HEK293 (cell line): ENCODE data around the gene KRTAP24-1.
A peak's percentile ranks its signal among the peaks of the same experiment; 100 is the strongest.

Source experiments
- CTCF ChIA-PET: fragments of 350-600 bp; formaldehyde crosslinking; extraction: SDS; loops from one replicate; lab custom pipeline; 2021; ENCODE audit warnings: antibody characterized with exemption; lab: Yijun Ruan, JAX
- POLR2A ChIA-PET: fragments of 300-600 bp; formaldehyde crosslinking; extraction: SDS; loops from one replicate; lab custom pipeline; 2020; ENCODE audit warnings: antibody characterized with exemption, inconsistent platforms; lab: Yijun Ruan, JAX
- H3K27ac ChIP-seq: fragments of 200-500 bp; sonication (Bioruptor generic); 2 replicates; pipeline ENCODE4 v1.5.1; 2014; ENCODE audit warnings: low read depth, low read length, control low read depth, inconsistent platforms; ENCODE audit errors: extremely low read depth
- H3K36me3 ChIP-seq, 2 experiments: fragments of 200-500 bp in 1 of 2; sonication (Bioruptor generic) in 1 of 2; 1 replicate in 1 of 2; 2 replicates in 1 of 2; pipeline ENCODE4 v1.5.1; 2014 to 2017; ENCODE audit warnings: inconsistent platforms in 2 of 2, low read length in 2 of 2; ENCODE audit not compliant: control insufficient read depth in 2 of 2, insufficient read depth in 1 of 2
- H3K4me1 ChIP-seq: fragments of 200-500 bp; sonication (Bioruptor generic); 2 replicates; pipeline ENCODE4 v1.5.1; 2014; ENCODE audit warnings: mild to moderate bottlenecking, low read length, inconsistent platforms; ENCODE audit not compliant: control insufficient read depth, insufficient read depth
- H3K4me3 ChIP-seq: 2 replicates; pipeline ENCODE4 v1.5.1; 2011; ENCODE audit warnings: low read depth, mild to moderate bottlenecking, control low read depth, low read length, moderate library complexity
- H3K9me3 ChIP-seq: fragments of 200-500 bp; sonication (Bioruptor generic); 2 replicates; pipeline ENCODE4 v1.5.1; 2014; ENCODE audit warnings: low read depth, low read length, inconsistent platforms; ENCODE audit not compliant: control insufficient read depth, insufficient read depth
- EGR2 ChIP-seq: fragments of 450-650 bp; formaldehyde crosslinking; IDR thresholded peaks from 2 replicates; pipeline ENCODE4 v1.5.1; 2016; ENCODE audit warnings: low read depth, missing biosample characterization, missing genetic modification characterization
- KLF16 ChIP-seq: fragments of 450-650 bp; formaldehyde crosslinking; IDR thresholded peaks from 2 replicates; pipeline ENCODE4 v1.5.1; 2017; ENCODE audit warnings: missing biosample characterization, missing genetic modification characterization
- ZNF10 ChIP-seq: fragments of 450-650 bp; formaldehyde crosslinking; IDR thresholded peaks from 2 replicates; pipeline ENCODE4 v1.5.1; 2017; ENCODE audit warnings: missing biosample characterization, missing genetic modification characterization
- ZNF23 ChIP-seq: fragments of 450-650 bp; formaldehyde crosslinking; IDR thresholded peaks from 2 replicates; pipeline ENCODE4 v1.5.1; 2016; ENCODE audit warnings: missing biosample characterization, missing genetic modification characterization, borderline replicate concordance
- ZNF24 ChIP-seq: fragments of 450-650 bp; formaldehyde crosslinking; IDR thresholded peaks from 2 replicates; pipeline ENCODE4 v1.5.1; 2016; ENCODE audit warnings: missing biosample characterization, missing genetic modification characterization
- ZNF335 ChIP-seq: fragments of 450-650 bp; formaldehyde crosslinking; conservative IDR thresholded peaks from 2 replicates; pipeline ENCODE4 v1.5.1; 2016; ENCODE audit warnings: missing biosample characterization, missing genetic modification characterization
- ZNF426 ChIP-seq: fragments of 450-650 bp; formaldehyde crosslinking; IDR thresholded peaks from 2 replicates; pipeline ENCODE4 v1.5.1; 2017; ENCODE audit warnings: missing biosample characterization, missing genetic modification characterization, mild to moderate bottlenecking, inconsistent platforms, moderate library complexity
- ZNF473 ChIP-seq: fragments of 450-650 bp; formaldehyde crosslinking; IDR thresholded peaks from 2 replicates; pipeline ENCODE4 v1.5.1; 2017; ENCODE audit warnings: missing biosample characterization, missing genetic modification characterization
- ZNF549 ChIP-seq: fragments of 450-650 bp; IDR thresholded peaks from 2 replicates; pipeline ENCODE4 v1.5.1; 2018; ENCODE audit warnings: missing biosample characterization, missing genetic modification characterization, mild to moderate bottlenecking, inconsistent platforms, moderate library complexity
- ZNF558 ChIP-seq: fragments of 450-650 bp; formaldehyde crosslinking; IDR thresholded peaks from 2 replicates; pipeline ENCODE4 v1.5.1; 2016; ENCODE audit warnings: missing biosample characterization, missing genetic modification characterization
- ZNF571 ChIP-seq: fragments of 450-650 bp; formaldehyde crosslinking; IDR thresholded peaks from 2 replicates; pipeline ENCODE4 v1.5.0; 2017; ENCODE audit warnings: missing biosample characterization, missing genetic modification characterization
- ZNF600 ChIP-seq: fragments of 450-650 bp; formaldehyde crosslinking; IDR thresholded peaks from 2 replicates; pipeline ENCODE4 v1.5.1; 2016; ENCODE audit warnings: missing biosample characterization, missing genetic modification characterization
- ZNF624 ChIP-seq: fragments of 450-650 bp; formaldehyde crosslinking; IDR thresholded peaks from 2 replicates; pipeline ENCODE4 v1.5.1; 2017; ENCODE audit warnings: missing biosample characterization, missing genetic modification characterization
- ZNF626 ChIP-seq: fragments of 450-650 bp; sonication (Bioruptor Pico); formaldehyde crosslinking; IDR thresholded peaks from 2 replicates; pipeline ENCODE4 v1.5.1; 2018; ENCODE audit warnings: missing biosample characterization, missing genetic modification characterization, inconsistent platforms
- ZNF654 ChIP-seq: fragments of 450-650 bp; formaldehyde crosslinking; IDR thresholded peaks from 2 replicates; pipeline ENCODE4 v1.5.1; 2016; ENCODE audit warnings: low read depth, missing biosample characterization, missing genetic modification characterization
- ZNF677 ChIP-seq: fragments of 450-650 bp; IDR thresholded peaks from 2 replicates; pipeline ENCODE4 v1.5.0; 2018; ENCODE audit warnings: missing biosample characterization, mild to moderate bottlenecking, missing genetic modification characterization, moderate library complexity
- ZNF785 ChIP-seq: fragments of 450-650 bp; formaldehyde crosslinking; IDR thresholded peaks from 2 replicates; pipeline ENCODE4 v1.5.1; 2016; ENCODE audit warnings: missing biosample characterization, missing genetic modification characterization
- TF ChIP-seq, protein P1 (sequence below): fragments of 450-650 bp; formaldehyde crosslinking; IDR thresholded peaks from 2 replicates; pipeline ENCODE4 v1.5.1; 2016; ENCODE audit warnings: missing biosample characterization, missing genetic modification characterization
- TF ChIP-seq, protein P2 (sequence below): fragments of 450-650 bp; formaldehyde crosslinking; IDR thresholded peaks from 2 replicates; pipeline ENCODE4 v1.5.1; 2016; ENCODE audit warnings: missing biosample characterization, missing genetic modification characterization, borderline replicate concordance
- TF ChIP-seq, protein P3 (sequence below): fragments of 450-650 bp; formaldehyde crosslinking; conservative IDR thresholded peaks from 2 replicates; pipeline ENCODE4 v1.5.1; 2016; ENCODE audit warnings: low read depth, missing biosample characterization, missing genetic modification characterization
- TF ChIP-seq, protein P4 (sequence below): fragments of 450-650 bp; formaldehyde crosslinking; IDR thresholded peaks from 2 replicates; pipeline ENCODE4 v1.5.1; 2016; ENCODE audit warnings: missing biosample characterization, missing genetic modification characterization

The KRTAP24-1 gene

DNA sequence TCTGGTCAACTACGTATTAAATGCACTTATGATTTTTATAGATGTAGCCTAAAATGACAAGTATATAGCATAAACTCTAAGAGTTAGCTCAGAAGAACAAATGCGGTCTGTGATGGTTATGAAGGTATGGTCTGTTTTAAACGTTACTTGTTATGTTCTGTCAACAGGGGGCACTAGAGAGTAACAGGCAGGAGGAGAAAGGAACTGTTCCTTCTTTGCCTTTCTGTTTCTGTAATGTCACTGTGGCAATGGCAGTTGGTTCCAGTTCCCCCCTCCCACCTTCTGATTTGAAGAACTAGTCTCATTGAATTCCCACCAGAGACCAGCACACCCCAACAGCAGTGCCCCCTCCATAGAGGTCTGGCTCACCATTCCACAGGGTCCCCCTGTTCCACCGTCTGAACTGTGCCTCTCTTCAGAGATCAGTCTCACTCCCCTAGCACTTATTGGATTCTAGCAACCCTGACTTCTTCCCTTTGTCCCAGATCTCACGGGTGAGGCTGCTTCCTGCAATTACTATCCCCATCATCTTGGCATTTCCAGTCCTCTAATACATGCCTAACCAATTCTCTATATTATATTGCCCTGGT lies 14.0 kb downstream of the KRTAP24-1 start:
- H3K4me1 ChIP-seq, result no peaks in the 10 kb centered on the region
- H3K27ac ChIP-seq, result no peak overlapping the region
- no peaks in the 10 kb centered on the region for H3K36me3 ChIP-seq
- ChIA-PET POLR2A (no interaction called here), CTCF (interaction anchor here (0.5 to 2.8 kb wide), 8 partner anchors 9 to 898 kb away, joined by 3 to 15 read pairs (median 3); no protein-coding TSS in a partner anchor)
- peak; percentile 19; the same call in 1 of the 2 replicates for TF ChIP-seq ZNF654 (tag by site-specific recombination)
- no peak for TF ChIP-seq ZNF473 (tag by site-specific recombination)
- H3K4me3 ChIP-seq, result no peak overlapping the region
- no peaks in the 10 kb centered on the region for H3K9me3 ChIP-seq

DNA sequence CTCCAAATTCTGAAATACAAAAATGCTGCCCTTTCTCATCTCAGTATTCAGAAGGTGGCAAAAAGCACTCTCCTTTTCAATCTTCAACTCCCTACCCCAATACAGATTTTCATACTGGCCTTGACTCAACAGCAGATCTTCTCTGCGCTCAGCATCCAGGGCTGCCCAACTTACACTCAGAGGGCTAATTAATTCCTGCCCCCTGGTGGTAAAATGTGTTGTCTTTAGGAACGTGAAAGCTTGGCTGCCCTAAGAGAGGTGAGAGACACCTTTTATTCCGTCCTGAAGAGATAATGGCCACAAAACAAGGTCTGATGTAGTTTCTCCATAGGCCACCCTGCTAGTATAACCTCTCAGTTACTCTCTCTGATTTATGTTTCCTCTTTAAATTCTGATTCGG lies 25.0 kb downstream of the KRTAP24-1 start:
- Histone ChIP-seq H3K4me1 (no peaks in the 10 kb centered on the region), H3K4me3 (no peak overlapping the region), H3K9me3 (no peaks in the 10 kb centered on the region)
- POLR2A ChIA-PET, result no interaction called here
- TF ChIP-seq ZNF558 (tag by site-specific recombination), result no peak
- no peak for TF ChIP-seq ZNF600 (tag by site-specific recombination)
- no peak for TF ChIP-seq ZNF549 (tag by site-specific recombination)
- no peak for TF ChIP-seq ZNF335 (tag by site-specific recombination)
- TF ChIP-seq, protein P1, sequence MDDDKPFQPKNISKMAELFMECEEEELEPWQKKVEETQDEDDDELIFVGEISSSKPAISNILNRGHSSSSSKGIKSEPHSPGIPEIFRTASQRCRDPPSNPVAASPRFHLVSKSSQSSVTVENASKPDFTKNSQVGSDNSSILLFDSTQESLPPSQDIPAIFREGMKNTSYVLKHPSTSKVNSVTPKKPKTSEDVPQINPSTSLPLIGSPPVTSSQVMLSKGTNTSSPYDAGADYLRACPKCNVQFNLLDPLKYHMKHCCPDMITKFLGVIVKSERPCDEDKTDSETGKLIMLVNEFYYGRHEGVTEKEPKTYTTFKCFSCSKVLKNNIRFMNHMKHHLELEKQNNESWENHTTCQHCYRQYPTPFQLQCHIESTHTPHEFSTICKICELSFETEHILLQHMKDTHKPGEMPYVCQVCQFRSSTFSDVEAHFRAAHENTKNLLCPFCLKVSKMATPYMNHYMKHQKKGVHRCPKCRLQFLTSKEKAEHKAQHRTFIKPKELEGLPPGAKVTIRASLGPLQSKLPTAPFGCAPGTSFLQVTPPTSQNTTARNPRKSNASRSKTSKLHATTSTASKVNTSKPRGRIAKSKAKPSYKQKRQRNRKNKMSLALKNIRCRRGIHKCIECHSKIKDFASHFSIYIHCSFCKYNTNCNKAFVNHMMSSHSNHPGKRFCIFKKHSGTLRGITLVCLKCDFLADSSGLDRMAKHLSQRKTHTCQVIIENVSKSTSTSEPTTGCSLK (tag by site-specific recombination), result no peak
- no peak for TF ChIP-seq KLF16 (tag by site-specific recombination)
- TF ChIP-seq ZNF426 (tag by site-specific recombination), result no peak
- no peak for TF ChIP-seq ZNF785 (tag by site-specific recombination)
- TF ChIP-seq, all 188 proteins: peak for 0
- CTCF ChIA-PET, result interaction anchor here (0.6 to 1.3 kb wide), 7 partner anchors 13 to 210 kb away, joined by 3 to 6 read pairs (median 3); no protein-coding TSS in a partner anchor
- Histone ChIP-seq H3K27ac (no peak overlapping the region), H3K36me3 (no peaks in the 10 kb centered on the region)

DNA sequence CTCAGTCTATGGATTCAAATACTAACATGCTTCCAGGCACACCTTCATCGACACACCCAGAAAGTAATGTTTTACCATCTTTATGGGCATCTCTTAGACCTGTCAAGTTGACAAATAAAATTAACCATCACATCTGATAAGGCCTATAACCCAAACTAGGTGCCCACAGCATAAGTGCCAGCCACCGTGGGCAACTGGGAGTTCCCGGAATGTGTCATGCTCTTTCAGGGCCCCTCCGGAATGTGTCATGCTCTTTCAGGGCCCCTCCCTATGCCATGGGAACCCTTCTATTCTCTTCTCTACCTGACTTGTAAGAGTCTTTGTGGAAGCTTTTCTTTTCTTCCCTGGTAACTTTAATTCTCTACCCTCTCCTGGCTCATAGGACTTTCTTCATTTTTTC lies 26.6 kb downstream of the KRTAP24-1 start:
- H3K4me1 ChIP-seq, result no peaks in the 10 kb centered on the region
- TF ChIP-seq ZNF10 (no peak), EGR2 (tag by site-specific recombination) (no peak), ZNF335 (tag by site-specific recombination) (no peak), ZNF677 (tag by site-specific recombination) (no peak), ZNF626 (tag by site-specific recombination) (no peak), ZNF23 (no peak), ZNF571 (tag by site-specific recombination) (no peak), ZNF624 (no peak), ZNF24 (tag by site-specific recombination) (no peak)
- TF ChIP-seq, protein P2, sequence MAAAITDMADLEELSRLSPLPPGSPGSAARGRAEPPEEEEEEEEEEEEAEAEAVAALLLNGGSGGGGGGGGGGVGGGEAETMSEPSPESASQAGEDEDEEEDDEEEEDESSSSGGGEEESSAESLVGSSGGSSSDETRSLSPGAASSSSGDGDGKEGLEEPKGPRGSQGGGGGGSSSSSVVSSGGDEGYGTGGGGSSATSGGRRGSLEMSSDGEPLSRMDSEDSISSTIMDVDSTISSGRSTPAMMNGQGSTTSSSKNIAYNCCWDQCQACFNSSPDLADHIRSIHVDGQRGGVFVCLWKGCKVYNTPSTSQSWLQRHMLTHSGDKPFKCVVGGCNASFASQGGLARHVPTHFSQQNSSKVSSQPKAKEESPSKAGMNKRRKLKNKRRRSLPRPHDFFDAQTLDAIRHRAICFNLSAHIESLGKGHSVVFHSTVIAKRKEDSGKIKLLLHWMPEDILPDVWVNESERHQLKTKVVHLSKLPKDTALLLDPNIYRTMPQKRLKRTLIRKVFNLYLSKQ (tag by site-specific recombination), result no peak
- TF ChIP-seq, protein P3, sequence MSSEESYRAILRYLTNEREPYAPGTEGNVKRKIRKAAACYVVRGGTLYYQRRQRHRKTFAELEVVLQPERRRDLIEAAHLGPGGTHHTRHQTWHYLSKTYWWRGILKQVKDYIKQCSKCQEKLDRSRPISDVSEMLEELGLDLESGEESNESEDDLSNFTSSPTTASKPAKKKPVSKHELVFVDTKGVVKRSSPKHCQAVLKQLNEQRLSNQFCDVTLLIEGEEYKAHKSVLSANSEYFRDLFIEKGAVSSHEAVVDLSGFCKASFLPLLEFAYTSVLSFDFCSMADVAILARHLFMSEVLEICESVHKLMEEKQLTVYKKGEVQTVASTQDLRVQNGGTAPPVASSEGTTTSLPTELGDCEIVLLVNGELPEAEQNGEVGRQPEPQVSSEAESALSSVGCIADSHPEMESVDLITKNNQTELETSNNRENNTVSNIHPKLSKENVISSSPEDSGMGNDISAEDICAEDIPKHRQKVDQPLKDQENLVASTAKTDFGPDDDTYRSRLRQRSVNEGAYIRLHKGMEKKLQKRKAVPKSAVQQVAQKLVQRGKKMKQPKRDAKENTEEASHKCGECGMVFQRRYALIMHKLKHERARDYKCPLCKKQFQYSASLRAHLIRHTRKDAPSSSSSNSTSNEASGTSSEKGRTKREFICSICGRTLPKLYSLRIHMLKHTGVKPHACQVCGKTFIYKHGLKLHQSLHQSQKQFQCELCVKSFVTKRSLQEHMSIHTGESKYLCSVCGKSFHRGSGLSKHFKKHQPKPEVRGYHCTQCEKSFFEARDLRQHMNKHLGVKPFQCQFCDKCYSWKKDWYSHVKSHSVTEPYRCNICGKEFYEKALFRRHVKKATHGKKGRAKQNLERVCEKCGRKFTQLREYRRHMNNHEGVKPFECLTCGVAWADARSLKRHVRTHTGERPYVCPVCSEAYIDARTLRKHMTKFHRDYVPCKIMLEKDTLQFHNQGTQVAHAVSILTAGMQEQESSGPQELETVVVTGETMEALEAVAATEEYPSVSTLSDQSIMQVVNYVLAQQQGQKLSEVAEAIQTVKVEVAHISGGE, result no peak
- TF ChIP-seq, protein P4, sequence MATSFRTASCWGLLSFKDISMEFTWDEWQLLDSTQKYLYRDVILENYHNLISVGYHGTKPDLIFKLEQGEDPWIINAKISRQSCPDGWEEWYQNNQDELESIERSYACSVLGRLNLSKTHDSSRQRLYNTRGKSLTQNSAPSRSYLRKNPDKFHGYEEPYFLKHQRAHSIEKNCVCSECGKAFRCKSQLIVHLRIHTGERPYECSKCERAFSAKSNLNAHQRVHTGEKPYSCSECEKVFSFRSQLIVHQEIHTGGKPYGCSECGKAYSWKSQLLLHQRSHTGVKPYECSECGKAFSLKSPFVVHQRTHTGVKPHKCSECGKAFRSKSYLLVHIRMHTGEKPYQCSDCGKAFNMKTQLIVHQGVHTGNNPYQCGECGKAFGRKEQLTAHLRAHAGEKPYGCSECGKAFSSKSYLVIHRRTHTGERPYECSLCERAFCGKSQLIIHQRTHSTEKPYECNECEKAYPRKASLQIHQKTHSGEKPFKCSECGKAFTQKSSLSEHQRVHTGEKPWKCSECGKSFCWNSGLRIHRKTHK (tag by site-specific recombination), result no peak
- ChIA-PET CTCF (interaction anchor here (0.6 kb wide), 1 partner anchor 101 kb away, joined by 3 read pairs; no protein-coding TSS in a partner anchor), POLR2A (no interaction called here)
- no peaks in the 10 kb centered on the region for H3K9me3 ChIP-seq
- H3K36me3 ChIP-seq, result no peaks in the 10 kb centered on the region
- H3K27ac ChIP-seq, result no peak overlapping the region
- H3K4me3 ChIP-seq, result no peak overlapping the region
